ENCODE measurements around the gene SYS1. TPM values are rescaled to one million over a fixed set of nuclear protein-coding genes. Genes with fewer than 3 reads are reported as not detected.

SYS1 gene
- total RNA-seq, 2 donors from 2014 or later = 14.2 to 15.3 TPM

- Histone ChIP-seq H3K36me3 (replicated peaks in 1 of 2; ENCODE audit: insufficient read depth in 1 of 2, low read depth in 2 of 2) (no peaks in the 10 kb centered on the region), H3K4me1 (no peaks in the 10 kb centered on the region), H3K27ac (no peak overlapping the region), H3K27me3 (no peaks in the 10 kb centered on the region), H3K9me3 (no peaks in the 10 kb centered on the region), H3K4me3 (no peak overlapping the region)
- intact Hi-C loops (cut with DNase I) = no loop called here
- ATAC-seq = no peak
- no peak for DNase-seq
- no peak for TF ChIP-seq CTCF (IDR thresholded peaks at IDR 0.05)
- no peak for TF ChIP-seq POLR2A (IDR thresholded peaks at IDR 0.05)
- WGBS, 2 donors = 69 to 81% methylated on average over 2 of the region's 2 CpGs
Measured at GRCh38 chr20:45391559-45391958, 28.6 kb downstream of the SYS1 start.

- DNase-seq (no peak), ATAC-seq (no peak)
- H3K27ac ChIP-seq = no peak overlapping the region
- intact Hi-C loops (cut with DNase I) = no loop called here
- WGBS, 2 donors = 81 to 87% methylated on average over 3 of the region's 3 CpGs
- H3K9me3 ChIP-seq = no peaks in the 10 kb centered on the region
- no peaks in the 10 kb centered on the region for H3K4me1 ChIP-seq
- no peaks in the 10 kb centered on the region for H3K36me3 ChIP-seq (replicated peaks in 1 of 2; ENCODE audit: insufficient read depth in 1 of 2, low read depth in 2 of 2)
- H3K4me3 ChIP-seq = no peak overlapping the region
- TF ChIP-seq POLR2A (IDR thresholded peaks at IDR 0.05) (no peak), CTCF (IDR thresholded peaks at IDR 0.05) (no peak)
- H3K27me3 ChIP-seq = no peaks in the 10 kb centered on the region
Measured at GRCh38 chr20:45392733-45393132, 29.8 kb downstream of the SYS1 start.

DNA sequence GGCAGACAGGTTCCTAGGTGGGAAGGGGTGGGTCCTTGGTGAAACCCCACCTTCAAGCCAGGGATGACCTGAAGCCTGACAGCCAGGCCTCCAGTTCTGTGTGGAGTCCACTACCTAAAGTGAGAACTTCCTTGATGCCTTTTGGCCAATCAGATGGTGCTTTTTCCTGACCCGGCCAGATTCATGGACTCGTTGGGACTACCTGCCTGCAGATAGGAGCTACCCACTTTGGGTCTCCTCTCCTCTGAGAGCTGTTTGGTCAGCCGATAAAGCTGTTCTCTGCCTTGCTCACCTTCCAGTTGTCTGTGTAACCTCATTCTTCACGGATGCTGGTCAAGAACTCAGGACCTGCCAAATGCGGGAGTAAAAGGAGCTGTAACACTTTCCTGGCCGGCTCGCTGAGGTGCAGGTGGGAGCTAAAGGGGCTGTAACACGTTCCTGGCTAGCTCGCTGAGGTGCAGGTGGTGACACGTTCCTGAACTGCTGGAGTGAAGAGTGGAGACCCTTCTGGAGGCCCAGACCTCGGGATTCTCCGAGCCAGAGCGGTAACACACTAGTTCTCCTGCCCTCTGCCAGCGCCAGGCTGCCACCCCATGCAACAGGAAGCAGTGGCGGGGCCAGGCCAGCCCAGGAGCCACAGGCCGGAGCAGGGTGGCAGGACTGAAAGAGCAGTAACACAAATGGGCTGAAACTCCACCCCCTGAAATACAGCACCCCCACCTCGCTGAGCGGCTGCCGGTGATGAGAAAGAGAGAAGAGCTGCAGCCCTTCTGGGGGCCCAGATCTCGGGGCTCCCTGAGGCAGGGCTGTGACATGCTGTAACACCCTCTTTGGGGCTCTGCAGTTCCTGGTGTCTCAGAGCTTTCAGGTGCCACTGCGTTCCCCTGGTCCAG is 31.5 kb downstream of the SYS1 start:
- H3K4me3 ChIP-seq = no peak overlapping the region
- H3K4me1 ChIP-seq = no peaks in the 10 kb centered on the region
- H3K27ac ChIP-seq = no peak overlapping the region
- DNase-seq = no peak
- no peaks in the 10 kb centered on the region for H3K36me3 ChIP-seq (replicated peaks in 1 of 2; ENCODE audit: insufficient read depth in 1 of 2, low read depth in 2 of 2)
- H3K27me3 ChIP-seq = no peaks in the 10 kb centered on the region
- intact Hi-C loops (cut with DNase I) = no loop called here
- no peak for ATAC-seq
- H3K9me3 ChIP-seq = no peaks in the 10 kb centered on the region
- no peak for TF ChIP-seq CTCF (IDR thresholded peaks at IDR 0.05)
- no peak for TF ChIP-seq POLR2A (IDR thresholded peaks at IDR 0.05)
- WGBS, 2 donors = 77 to 80% methylated on average over 20 to 21 of the region's 21 CpGs

DNA sequence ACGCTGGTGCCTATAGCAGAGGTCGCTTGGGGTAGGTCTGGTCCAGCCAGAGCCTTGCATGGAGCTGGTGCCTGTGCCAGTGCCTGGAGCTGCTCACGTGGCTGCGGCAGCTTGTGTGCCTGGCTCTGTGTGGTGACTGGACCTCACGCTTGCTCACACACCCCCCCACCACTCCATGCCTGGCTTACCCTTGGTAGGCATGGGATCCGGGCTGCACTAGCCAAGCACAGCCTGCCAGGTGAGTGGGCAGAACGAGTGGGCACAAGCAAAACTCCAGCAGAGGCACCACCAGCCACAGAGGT is 32.1 kb downstream of the SYS1 start:
- H3K4me3 ChIP-seq = no peak overlapping the region
- intact Hi-C loops (cut with DNase I) = no loop called here
- WGBS, 2 donors = 80% methylated on average over 7 of the region's 7 CpGs; no CpG with 5 or more reads in 1 of the 2 donors
- no peaks in the 10 kb centered on the region for H3K36me3 ChIP-seq (replicated peaks in 1 of 2; ENCODE audit: insufficient read depth in 1 of 2, low read depth in 2 of 2)
- ATAC-seq (no peak), DNase-seq (no peak)
- H3K9me3 ChIP-seq = no peaks in the 10 kb centered on the region
- TF ChIP-seq CTCF (IDR thresholded peaks at IDR 0.05) (no peak), POLR2A (IDR thresholded peaks at IDR 0.05) (no peak)
- no peaks in the 10 kb centered on the region for H3K4me1 ChIP-seq
- H3K27ac ChIP-seq = no peak overlapping the region
- H3K27me3 ChIP-seq = no peaks in the 10 kb centered on the region

DNA sequence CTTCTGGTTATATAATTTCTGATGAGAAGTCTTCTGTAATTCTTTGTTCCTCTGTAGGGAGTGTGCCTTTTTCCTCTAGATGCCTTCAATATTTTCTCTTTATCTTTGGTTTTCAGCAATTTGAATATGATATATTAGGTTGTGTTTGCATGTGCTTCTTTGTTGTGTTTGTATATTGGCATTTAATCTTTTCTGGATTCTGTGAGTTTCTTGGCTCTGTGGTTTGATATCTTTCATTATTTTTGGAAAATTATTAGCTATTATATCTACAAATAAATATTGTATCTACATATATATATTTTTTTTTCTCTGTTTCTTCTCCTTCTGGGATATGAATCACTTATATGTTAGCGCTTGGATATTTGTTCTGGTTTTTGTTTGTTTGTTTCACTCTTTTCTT is 36.1 kb downstream of the SYS1 start:
- Histone ChIP-seq H3K4me3 (no peak overlapping the region), H3K4me1 (no peaks in the 10 kb centered on the region), H3K27ac (no peak overlapping the region), H3K27me3 (no peaks in the 10 kb centered on the region), H3K9me3 (peaks cover 0 to 10% (median 0%) of the 10 kb centered on the region in 3 donors), H3K36me3 (replicated peaks in 1 of 2; ENCODE audit: insufficient read depth in 1 of 2, low read depth in 2 of 2) (no peaks in the 10 kb centered on the region)
- WGBS, 2 donors = 87 to 94% methylated on average over 1 of the region's 1 CpG
- intact Hi-C loops (cut with DNase I) = no loop called here
- DNase-seq (no peak), ATAC-seq (no peak)
- TF ChIP-seq POLR2A (IDR thresholded peaks at IDR 0.05) (no peak), CTCF (IDR thresholded peaks at IDR 0.05) (no peak)
